Body of pancreas (tissue), 4 donors: Measurements from ENCODE around the gene SUSD4.

Experiments used
- POLR2A ChIP-seq, 3 donors: fragments of 450-650 bp; IDR thresholded peaks; one replicate each; pipeline ENCODE4 v1.6.1; 2016; ENCODE audit warnings: antibody characterized with exemption in 3 of 3, mild to moderate bottlenecking in 2 of 3
- TF ChIP-seq, protein P1 (sequence below), 7 experiments: fragments of 450-650 bp in 4 of 7; fragments of 200-600 bp in 3 of 7; sonication (generic) in 3 of 7; IDR thresholded peaks; one replicate each; pipeline ENCODE4 v1.5.1; 2016 to 2019; ENCODE audit warnings: antibody characterized with exemption in 7 of 7

DNA sequence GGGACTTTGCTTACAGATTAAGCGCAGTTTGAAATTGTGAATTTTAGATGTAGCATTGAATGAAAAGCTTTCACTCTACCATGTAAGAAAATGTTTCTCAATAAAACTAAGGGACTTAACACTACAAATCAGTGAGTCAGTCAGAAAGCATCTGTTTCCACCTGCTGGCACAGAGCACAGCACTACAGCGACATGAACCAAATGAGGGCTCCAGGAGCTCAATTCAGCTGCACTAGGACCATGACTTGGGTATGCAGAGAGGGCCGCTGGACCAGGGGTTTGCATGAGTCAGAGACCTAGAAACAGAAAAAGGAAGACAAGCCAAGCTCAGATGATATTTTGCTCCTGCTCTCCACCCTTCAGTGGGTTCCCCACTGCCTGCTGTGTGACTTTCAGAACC, 5.2 kb downstream of the SUSD4 start:
- TF ChIP-seq, protein P1, sequence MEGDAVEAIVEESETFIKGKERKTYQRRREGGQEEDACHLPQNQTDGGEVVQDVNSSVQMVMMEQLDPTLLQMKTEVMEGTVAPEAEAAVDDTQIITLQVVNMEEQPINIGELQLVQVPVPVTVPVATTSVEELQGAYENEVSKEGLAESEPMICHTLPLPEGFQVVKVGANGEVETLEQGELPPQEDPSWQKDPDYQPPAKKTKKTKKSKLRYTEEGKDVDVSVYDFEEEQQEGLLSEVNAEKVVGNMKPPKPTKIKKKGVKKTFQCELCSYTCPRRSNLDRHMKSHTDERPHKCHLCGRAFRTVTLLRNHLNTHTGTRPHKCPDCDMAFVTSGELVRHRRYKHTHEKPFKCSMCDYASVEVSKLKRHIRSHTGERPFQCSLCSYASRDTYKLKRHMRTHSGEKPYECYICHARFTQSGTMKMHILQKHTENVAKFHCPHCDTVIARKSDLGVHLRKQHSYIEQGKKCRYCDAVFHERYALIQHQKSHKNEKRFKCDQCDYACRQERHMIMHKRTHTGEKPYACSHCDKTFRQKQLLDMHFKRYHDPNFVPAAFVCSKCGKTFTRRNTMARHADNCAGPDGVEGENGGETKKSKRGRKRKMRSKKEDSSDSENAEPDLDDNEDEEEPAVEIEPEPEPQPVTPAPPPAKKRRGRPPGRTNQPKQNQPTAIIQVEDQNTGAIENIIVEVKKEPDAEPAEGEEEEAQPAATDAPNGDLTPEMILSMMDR (IDR thresholded peaks at IDR 0.05): no peak
- no peak for TF ChIP-seq POLR2A (IDR thresholded peaks at IDR 0.05)
